ENCODE results near the gene ARHGEF3. TPM values are rescaled to one million over a fixed set of nuclear protein-coding genes. Genes with fewer than 3 reads are reported as not detected.

ARHGEF3 gene
- total and polyA plus RNA-seq, 2 experiments from 2014 or later, result 41.7 to 63.8 TPM

GRCh38 chr3:56826831-56827722 is 25.3 kb upstream of the ARHGEF3 start:
- no peaks in the 10 kb centered on the region for H3K36me3 ChIP-seq (replicated peaks; ENCODE audit: insufficient read depth, low read depth)

DNA sequence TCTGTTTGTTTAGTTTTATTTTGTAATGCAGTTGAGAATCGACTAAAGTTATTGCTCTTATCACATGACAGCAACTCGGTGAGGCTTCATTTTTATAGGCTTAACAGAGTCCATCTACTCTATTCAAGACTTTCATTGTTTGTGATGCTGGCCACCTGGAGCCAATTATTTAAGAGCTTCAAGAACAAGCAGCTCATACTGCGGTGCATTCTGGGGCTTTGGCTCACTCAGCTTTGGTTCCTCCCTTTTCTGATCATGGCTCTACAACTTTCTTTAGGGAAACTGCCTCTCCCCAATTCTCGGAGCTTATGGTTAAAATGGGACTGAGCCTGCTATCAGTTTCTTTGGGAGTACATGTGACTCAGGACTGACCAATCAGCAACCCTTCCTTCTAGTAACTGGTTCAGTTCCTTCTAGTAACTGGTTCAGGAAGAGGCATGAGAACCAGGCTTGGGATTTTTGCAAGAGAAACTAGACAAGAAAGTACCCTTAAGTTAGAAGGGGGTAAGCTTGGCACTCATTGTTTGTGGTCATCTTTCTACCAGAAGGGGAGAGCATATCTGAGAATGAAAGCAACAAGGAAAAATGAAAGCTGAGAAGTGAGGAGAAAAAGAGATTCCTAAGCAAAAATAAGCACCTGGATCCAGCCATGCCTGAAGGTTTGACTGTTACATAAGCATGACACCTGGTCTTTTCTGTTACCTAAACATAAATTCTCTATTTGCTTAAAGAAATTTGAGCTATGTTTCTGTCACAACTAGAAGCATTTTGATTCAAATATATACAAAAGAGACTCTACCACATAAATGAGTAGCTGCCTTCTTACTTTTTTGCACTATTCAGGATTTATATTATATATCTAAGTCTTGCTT is 24.1 kb upstream of the ARHGEF3 start:
- WGBS (ENCODE audit: low lambda C conversion rate, missing lambda C conversion rate), result 16% methylated on average over 4 of the region's 4 CpGs
- TF ChIP-seq, protein P1, sequence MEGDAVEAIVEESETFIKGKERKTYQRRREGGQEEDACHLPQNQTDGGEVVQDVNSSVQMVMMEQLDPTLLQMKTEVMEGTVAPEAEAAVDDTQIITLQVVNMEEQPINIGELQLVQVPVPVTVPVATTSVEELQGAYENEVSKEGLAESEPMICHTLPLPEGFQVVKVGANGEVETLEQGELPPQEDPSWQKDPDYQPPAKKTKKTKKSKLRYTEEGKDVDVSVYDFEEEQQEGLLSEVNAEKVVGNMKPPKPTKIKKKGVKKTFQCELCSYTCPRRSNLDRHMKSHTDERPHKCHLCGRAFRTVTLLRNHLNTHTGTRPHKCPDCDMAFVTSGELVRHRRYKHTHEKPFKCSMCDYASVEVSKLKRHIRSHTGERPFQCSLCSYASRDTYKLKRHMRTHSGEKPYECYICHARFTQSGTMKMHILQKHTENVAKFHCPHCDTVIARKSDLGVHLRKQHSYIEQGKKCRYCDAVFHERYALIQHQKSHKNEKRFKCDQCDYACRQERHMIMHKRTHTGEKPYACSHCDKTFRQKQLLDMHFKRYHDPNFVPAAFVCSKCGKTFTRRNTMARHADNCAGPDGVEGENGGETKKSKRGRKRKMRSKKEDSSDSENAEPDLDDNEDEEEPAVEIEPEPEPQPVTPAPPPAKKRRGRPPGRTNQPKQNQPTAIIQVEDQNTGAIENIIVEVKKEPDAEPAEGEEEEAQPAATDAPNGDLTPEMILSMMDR (IDR thresholded peaks at IDR 0.05; ENCODE audit: poor library complexity), result no peak
- peak; percentile 56 for DNase-seq (ENCODE audit: low spot score)

More at GRCh38 chr3:56826831-56827722, 25.3 kb upstream of the ARHGEF3 start:
- H3K9me3 ChIP-seq (ENCODE audit: low read depth), result no peaks in the 10 kb centered on the region
- H3K27me3 ChIP-seq, result no peaks in the 10 kb centered on the region
- no peak overlapping the region for H3K4me3 ChIP-seq
- WGBS (ENCODE audit: low lambda C conversion rate, missing lambda C conversion rate), result 95% methylated on average over 5 of the region's 5 CpGs
- H3K79me2 ChIP-seq, result peaks cover 2% of the 10 kb centered on the region
- no peaks in the 10 kb centered on the region for H4K20me1 ChIP-seq (ENCODE audit: insufficient read depth, poor library complexity, severe bottlenecking)
- no peak overlapping the region for H2AFZ ChIP-seq
- H3K27ac ChIP-seq, result no peak overlapping the region
- TF ChIP-seq EZH2 (IDR thresholded peaks at IDR 0.05; ENCODE audit: borderline replicate concordance), result no peak
- TF ChIP-seq EZH2phosphoT487 (IDR thresholded peaks at IDR 0.05; ENCODE audit: low read depth, severe bottlenecking, unreplicated experiment), result no peak
- TF ChIP-seq, protein P1 (IDR thresholded peaks at IDR 0.05; ENCODE audit: poor library complexity), result no peak
- no peak overlapping the region for H3K4me2 ChIP-seq
- no peaks in the 10 kb centered on the region for H3K9me2 ChIP-seq (replicated peaks; ENCODE audit: insufficient read depth)
- H3K4me1 ChIP-seq (ENCODE audit: insufficient read depth), result peaks cover 46% of the 10 kb centered on the region
- no peak for DNase-seq (ENCODE audit: low spot score)

GRCh38 chr3:56823984-56824703 is 22.4 kb upstream of the ARHGEF3 start:
- WGBS (ENCODE audit: low lambda C conversion rate, missing lambda C conversion rate), result 12% methylated on average over 4 of the region's 4 CpGs
- Histone ChIP-seq H3K9me3 (ENCODE audit: low read depth) (no peaks in the 10 kb centered on the region), H3K27ac (peak overlapping the region; percentile 81), H3K27me3 (no peaks in the 10 kb centered on the region), H3K4me1 (ENCODE audit: insufficient read depth) (peaks cover 38% of the 10 kb centered on the region), H2AFZ (no peak overlapping the region), H4K20me1 (ENCODE audit: insufficient read depth, poor library complexity, severe bottlenecking) (no peaks in the 10 kb centered on the region), H3K36me3 (replicated peaks; ENCODE audit: insufficient read depth, low read depth) (no peaks in the 10 kb centered on the region), H3K4me3 (no peak overlapping the region), H3K79me2 (peaks cover 2% of the 10 kb centered on the region), H3K9me2 (replicated peaks; ENCODE audit: insufficient read depth) (no peaks in the 10 kb centered on the region), H3K4me2 (peak overlapping the region; percentile 15)
- TF ChIP-seq EZH2 (IDR thresholded peaks at IDR 0.05; ENCODE audit: borderline replicate concordance) (no peak), EZH2phosphoT487 (IDR thresholded peaks at IDR 0.05; ENCODE audit: low read depth, severe bottlenecking, unreplicated experiment) (no peak)
- TF ChIP-seq, protein P1 (IDR thresholded peaks at IDR 0.05; ENCODE audit: poor library complexity), result no peak
- no peak for DNase-seq (ENCODE audit: low spot score)

More for the DNA sequence above, 24.1 kb upstream of the ARHGEF3 start:
- peak overlapping the region; percentile 81 for H3K27ac ChIP-seq
- H3K27me3 ChIP-seq, result no peaks in the 10 kb centered on the region
- H3K4me2 ChIP-seq, result no peak overlapping the region
- peaks cover 2% of the 10 kb centered on the region for H3K79me2 ChIP-seq
- H2AFZ ChIP-seq, result no peak overlapping the region
- H3K36me3 ChIP-seq (replicated peaks; ENCODE audit: insufficient read depth, low read depth), result no peaks in the 10 kb centered on the region
- H3K9me3 ChIP-seq (ENCODE audit: low read depth), result no peaks in the 10 kb centered on the region
- H4K20me1 ChIP-seq (ENCODE audit: insufficient read depth, poor library complexity, severe bottlenecking), result no peaks in the 10 kb centered on the region
- H3K4me1 ChIP-seq (ENCODE audit: insufficient read depth), result peaks cover 40% of the 10 kb centered on the region
- H3K9me2 ChIP-seq (replicated peaks; ENCODE audit: insufficient read depth), result no peaks in the 10 kb centered on the region
- H3K4me3 ChIP-seq, result no peak overlapping the region
